SU-DHL-6 (cell line): Measurements from ENCODE around the gene WNT3.

Experiments
- CTCF ChIP-seq: fragments of 200-600 bp; sonication (generic); IDR thresholded peaks from one replicate; pipeline ENCODE4 v1.5.1; 2017; ENCODE audit warnings: antibody characterized with exemption, mild to moderate bottlenecking, low read length, moderate library complexity; ENCODE audit not compliant: insufficient read depth, poor library complexity, severe bottlenecking
- EZH2phosphoT487 ChIP-seq: fragments of 200-600 bp; sonication (generic), shearing (Covaris generic); conservative IDR thresholded peaks from 2 replicates; pipeline ENCODE4 v1.6.1; 2018; ENCODE audit warnings: mild to moderate bottlenecking, antibody characterized with exemption, low read length, moderate library complexity, mixed read lengths

- no peak for TF ChIP-seq CTCF
- TF ChIP-seq EZH2phosphoT487 = no peak
These were observed 78.5 kb downstream of the WNT3 start for GRCh38 chr17:46739982-46740381.
